Esophagus muscularis mucosa (tissue), 4 donors: ENCODE measurements around the gene SLC8A1.

Experiments used
- EP300 ChIP-seq: sonication (generic); formaldehyde crosslinking; IDR thresholded peaks from one replicate; pipeline ENCODE4 v1.6.1; 2017; ENCODE audit warnings: antibody characterized with exemption
- POLR2A ChIP-seq: fragments of 450-650 bp; IDR thresholded peaks from one replicate; pipeline ENCODE4 v1.6.1; 2017; ENCODE audit warnings: antibody characterized with exemption, moderate library complexity, mild to moderate bottlenecking, low read depth
- POLR2AphosphoS5 ChIP-seq, 2 donors: sonication (generic); formaldehyde crosslinking; IDR thresholded peaks; one replicate each; pipeline ENCODE4 v1.6.1; 2017; ENCODE audit warnings: antibody characterized with exemption in 2 of 2
- TF ChIP-seq, protein P1 (sequence below), 3 experiments: fragments of 200-600 bp in 2 of 3; fragments of 450-650 bp in 1 of 3; sonication (generic) in 2 of 3; IDR thresholded peaks; one replicate each; pipeline ENCODE4 v1.5.1; 2017 to 2019; ENCODE audit warnings: antibody characterized with exemption in 3 of 3, mild to moderate bottlenecking in 2 of 3, moderate library complexity in 1 of 3

DNA sequence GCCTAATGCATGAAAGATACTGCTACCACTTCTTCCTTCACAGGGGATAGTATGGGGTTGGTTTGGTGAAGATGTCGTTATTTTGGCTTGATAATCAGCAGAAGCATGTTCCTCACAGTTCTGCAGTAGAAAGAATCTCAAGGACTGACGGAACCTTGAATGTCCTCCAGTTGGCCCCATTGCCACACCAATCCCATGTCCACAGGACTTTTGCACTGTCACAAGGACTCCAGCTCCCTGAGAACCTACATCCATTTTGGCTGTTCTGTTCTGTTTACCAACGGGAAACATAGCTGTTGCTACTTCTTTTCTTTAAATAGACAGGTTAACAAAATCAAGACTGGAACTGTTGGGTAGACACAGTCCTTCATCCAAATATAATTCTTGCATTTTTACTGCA lies 270.0 kb downstream of the SLC8A1 start:
- TF ChIP-seq POLR2A = no peak
- TF ChIP-seq EP300 = no peak
- no peak for TF ChIP-seq POLR2AphosphoS5 (IDR thresholded peaks at IDR 0.05)
- TF ChIP-seq, protein P1, sequence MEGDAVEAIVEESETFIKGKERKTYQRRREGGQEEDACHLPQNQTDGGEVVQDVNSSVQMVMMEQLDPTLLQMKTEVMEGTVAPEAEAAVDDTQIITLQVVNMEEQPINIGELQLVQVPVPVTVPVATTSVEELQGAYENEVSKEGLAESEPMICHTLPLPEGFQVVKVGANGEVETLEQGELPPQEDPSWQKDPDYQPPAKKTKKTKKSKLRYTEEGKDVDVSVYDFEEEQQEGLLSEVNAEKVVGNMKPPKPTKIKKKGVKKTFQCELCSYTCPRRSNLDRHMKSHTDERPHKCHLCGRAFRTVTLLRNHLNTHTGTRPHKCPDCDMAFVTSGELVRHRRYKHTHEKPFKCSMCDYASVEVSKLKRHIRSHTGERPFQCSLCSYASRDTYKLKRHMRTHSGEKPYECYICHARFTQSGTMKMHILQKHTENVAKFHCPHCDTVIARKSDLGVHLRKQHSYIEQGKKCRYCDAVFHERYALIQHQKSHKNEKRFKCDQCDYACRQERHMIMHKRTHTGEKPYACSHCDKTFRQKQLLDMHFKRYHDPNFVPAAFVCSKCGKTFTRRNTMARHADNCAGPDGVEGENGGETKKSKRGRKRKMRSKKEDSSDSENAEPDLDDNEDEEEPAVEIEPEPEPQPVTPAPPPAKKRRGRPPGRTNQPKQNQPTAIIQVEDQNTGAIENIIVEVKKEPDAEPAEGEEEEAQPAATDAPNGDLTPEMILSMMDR (IDR thresholded peaks at IDR 0.05) = no peak
